GM23338 (cell line): ENCODE results near the gene LRBA. TPM values are rescaled to one million over a fixed set of nuclear protein-coding genes. Genes with fewer than 3 reads are reported as not detected.

Experiments
- ATAC-seq: fragments of 200-7000 bp; cut with Tn5 transposase; 3 replicates; pipeline ENCODE4 v1.9.1; 2020
- DNase-seq: peaks from one replicate; pipeline ENCODE4 v3.0.0-alpha.2; 2015; ENCODE audit warnings: low spot score
- H2AFZ ChIP-seq: fragments of 200-600 bp; sonication (generic); 2 replicates; pipeline ENCODE4 v1.8.0; 2016; ENCODE audit warnings: antibody characterized with exemption, mild to moderate bottlenecking, moderate library complexity
- H3F3A ChIP-seq: fragments of 200-600 bp; sonication (generic); replicated peaks from 2 replicates; pipeline ENCODE4 v1.8.0; 2017; ENCODE audit warnings: antibody characterized with exemption, mixed run types, low read depth
- H3K27ac ChIP-seq: fragments of 200-600 bp; sonication (generic); 2 replicates; pipeline ENCODE4 v1.6.1; 2016; ENCODE audit warnings: low read depth
- H3K27me3 ChIP-seq: fragments of 200-600 bp; sonication (generic); 2 replicates; pipeline ENCODE4 v1.8.0; 2016; ENCODE audit warnings: mild to moderate bottlenecking, mixed run types, moderate library complexity; ENCODE audit not compliant: insufficient read depth
- H3K36me3 ChIP-seq: fragments of 200-600 bp; sonication (generic); 2 replicates; pipeline ENCODE4 v1.8.0; 2016; ENCODE audit warnings: mild to moderate bottlenecking; ENCODE audit not compliant: insufficient read depth
- H3K4me1 ChIP-seq: fragments of 200-600 bp; sonication (generic); 2 replicates; pipeline ENCODE4 v1.8.0; 2016; ENCODE audit warnings: mild to moderate bottlenecking, moderate library complexity; ENCODE audit not compliant: insufficient read depth
- H3K4me2 ChIP-seq: fragments of 200-600 bp; sonication (generic); 2 replicates; pipeline ENCODE4 v1.7.1; 2017; ENCODE audit warnings: mixed run types
- H3K4me3 ChIP-seq: fragments of 200-600 bp; sonication (generic); 2 replicates; pipeline ENCODE4 v1.6.1; 2016; ENCODE audit warnings: mixed run types
- H3K79me2 ChIP-seq: fragments of 200-600 bp; sonication (generic); replicated peaks from 2 replicates; pipeline ENCODE4 v1.8.0; 2017; ENCODE audit warnings: mild to moderate bottlenecking; ENCODE audit not compliant: insufficient read depth
- H3K9me2 ChIP-seq: fragments of 200-600 bp; sonication (generic); 2 replicates; pipeline ENCODE4 v1.8.0; 2017; ENCODE audit not compliant: insufficient read depth
- H4K20me1 ChIP-seq: fragments of 200-600 bp; sonication (generic); replicated peaks from 2 replicates; pipeline ENCODE4 v1.8.0; 2017; ENCODE audit warnings: mild to moderate bottlenecking; ENCODE audit not compliant: insufficient read depth
- H3K27ac Mint-ChIP-seq: 2 replicates; pipeline ENCODE4 v1.8.0; 2020; ENCODE audit warnings: inconsistent platforms, mild to moderate bottlenecking, moderate library complexity, mixed read lengths
- H3K27me3 Mint-ChIP-seq: 3 replicates; pipeline ENCODE4 v1.8.0; 2022; ENCODE audit warnings: low read depth, mild to moderate bottlenecking, moderate library complexity, mixed read lengths, inconsistent platforms; ENCODE audit not compliant: insufficient read depth, poor library complexity
- H3K36me3 Mint-ChIP-seq: 3 replicates; pipeline ENCODE4 v1.8.0; 2021; ENCODE audit warnings: low read depth, mild to moderate bottlenecking, inconsistent platforms, moderate library complexity, mixed read lengths
- H3K4me1 Mint-ChIP-seq: 3 replicates; pipeline ENCODE4 v1.8.0; 2020; ENCODE audit warnings: mild to moderate bottlenecking, inconsistent platforms, mixed read lengths
- H3K4me3 Mint-ChIP-seq: 3 replicates; pipeline ENCODE4 v1.8.0; 2021; ENCODE audit warnings: moderate library complexity, mild to moderate bottlenecking, inconsistent platforms, mixed read lengths
- H3K9me3 Mint-ChIP-seq: 3 replicates; pipeline ENCODE4 v1.8.0; 2020; ENCODE audit warnings: moderate library complexity, mild to moderate bottlenecking, inconsistent platforms, mixed read lengths
- CREB1 ChIP-seq: fragments of 250-450 bp; sonication (Bioruptor Pico); IDR thresholded peaks from 2 replicates; pipeline ENCODE4 v1.5.0; 2020; ENCODE audit warnings: low read depth, mild to moderate bottlenecking, moderate library complexity
- CTCF ChIP-seq, 2 experiments: fragments of 200-600 bp in 1 of 2; sonication (generic) in 1 of 2; conservative IDR thresholded peaks; 2 replicates each; pipeline versions ENCODE4 v1.5.1 to v1.6.1; 2016 to 2017; ENCODE audit warnings: antibody characterized with exemption in 2 of 2, low read depth in 2 of 2, mild to moderate bottlenecking in 2 of 2, moderate library complexity in 1 of 2
- ETS1 ChIP-seq: IDR thresholded peaks from 2 replicates; pipeline ENCODE4 v1.6.1; 2016; ENCODE audit warnings: antibody characterized with exemption
- EZH2 ChIP-seq: fragments of 200-600 bp; sonication (generic); IDR thresholded peaks from one replicate; pipeline ENCODE4 v1.8.0; 2017; ENCODE audit warnings: antibody characterized with exemption, mild to moderate bottlenecking, low read depth; ENCODE audit not compliant: unreplicated experiment
- EZH2phosphoT487 ChIP-seq: fragments of 200-600 bp; sonication (generic); IDR thresholded peaks from one replicate; pipeline ENCODE4 v1.8.1; 2018; ENCODE audit warnings: antibody characterized with exemption; ENCODE audit not compliant: unreplicated experiment
- JUNB ChIP-seq: IDR thresholded peaks from one replicate; pipeline ENCODE4 v1.6.1; 2016; ENCODE audit warnings: antibody characterized with exemption; ENCODE audit not compliant: unreplicated experiment
- NANOG ChIP-seq: IDR thresholded peaks from 2 replicates; pipeline ENCODE4 v1.6.1; 2016; ENCODE audit warnings: antibody characterized with exemption, borderline replicate concordance
- POLR2AphosphoS5 ChIP-seq: IDR thresholded peaks from 2 replicates; pipeline ENCODE4 v1.6.1; 2016; ENCODE audit warnings: antibody characterized with exemption, low read depth
- REST ChIP-seq: IDR thresholded peaks from one replicate; pipeline ENCODE4 v1.6.1; 2018; ENCODE audit warnings: antibody characterized with exemption; ENCODE audit not compliant: unreplicated experiment
- STAT1 ChIP-seq: IDR thresholded peaks from one replicate; pipeline ENCODE4 v1.6.1; 2016; ENCODE audit warnings: antibody characterized with exemption; ENCODE audit not compliant: unreplicated experiment
- ZNF114 ChIP-seq: fragments of 250-450 bp; sonication (Bioruptor Pico); IDR thresholded peaks from 2 replicates; pipeline ENCODE4 v1.5.0; 2020; ENCODE audit warnings: mild to moderate bottlenecking, moderate library complexity
- ZNF331 ChIP-seq: fragments of 250-450 bp; sonication (Bioruptor Pico); IDR thresholded peaks from 2 replicates; pipeline ENCODE4 v1.5.0; 2020; ENCODE audit warnings: low read depth, mild to moderate bottlenecking, moderate library complexity
- ZNF462 ChIP-seq: fragments of 250-450 bp; sonication (Bioruptor Pico); IDR thresholded peaks from 2 replicates; pipeline ENCODE4 v1.5.0; 2020; ENCODE audit warnings: mild to moderate bottlenecking, moderate library complexity
- polyA plus RNA-seq: library from polyadenylated mRNA; unstranded; fragments of >200 nt; fragmentation: Nextera tagmentation; extraction: Ambion mirVana; gene quantifications from 2 replicates; pipeline ENCODE4 v1.2.1, GENCODE V29; 2016
- total RNA-seq: library from RNA; depleted of rRNA; stranded (reverse); fragments of >200 nt; shearing (Covaris generic); gene quantifications from 2 replicates; pipeline ENCODE4 v1.2.3, GENCODE V29; 2014

Gene LRBA
- total and polyA plus RNA-seq, 2 experiments from 2014 or later, result 23.3 to 126 TPM

GRCh38 chr4:150348079-150348478 lies 667.0 kb downstream of the LRBA start:
- no peak overlapping the region for H3K27ac Mint-ChIP-seq
- H2AFZ ChIP-seq, result no peak overlapping the region

More at GRCh38 chr4:150348079-150348478, 667.0 kb downstream of the LRBA start:
- ATAC-seq, result no peak
- Histone ChIP-seq H3K4me3 (no peak overlapping the region), H3K4me1 (no peaks in the 10 kb centered on the region), H3K4me2 (no peak overlapping the region), H3K27me3 (no peaks in the 10 kb centered on the region), H3K27ac (no peak overlapping the region), H4K20me1 (no peaks in the 10 kb centered on the region), H3K79me2 (no peaks in the 10 kb centered on the region), H3F3A (no peaks in the 10 kb centered on the region), H3K9me2 (no peaks in the 10 kb centered on the region), H3K36me3 (no peaks in the 10 kb centered on the region)
- Mint-ChIP-seq H3K9me3 (no peaks in the 10 kb centered on the region), H3K27me3 (no peaks in the 10 kb centered on the region), H3K4me1 (peaks cover 7% of the 10 kb centered on the region), H3K4me3 (no peak overlapping the region), H3K36me3 (no peaks in the 10 kb centered on the region)
- no peak for DNase-seq
- TF ChIP-seq CREB1 (CRISPR knock-in tag), result no peak
- no peak for TF ChIP-seq NANOG
- TF ChIP-seq ETS1, result no peak
- no peak for TF ChIP-seq STAT1
- no peak for TF ChIP-seq CTCF (conservative IDR thresholded peaks at IDR 0.05; ENCODE audit: low read depth in 2 of 2)
- no peak for TF ChIP-seq EZH2phosphoT487
- no peak for TF ChIP-seq REST
- no peak for TF ChIP-seq JUNB
- no peak for TF ChIP-seq ZNF331 (CRISPR knock-in tag)
- no peak for TF ChIP-seq EZH2
- no peak for TF ChIP-seq ZNF114
- no peak for TF ChIP-seq POLR2AphosphoS5
- TF ChIP-seq ZNF462, result no peak
